ENCODE measurements around the gene TTLL10.

DNA sequence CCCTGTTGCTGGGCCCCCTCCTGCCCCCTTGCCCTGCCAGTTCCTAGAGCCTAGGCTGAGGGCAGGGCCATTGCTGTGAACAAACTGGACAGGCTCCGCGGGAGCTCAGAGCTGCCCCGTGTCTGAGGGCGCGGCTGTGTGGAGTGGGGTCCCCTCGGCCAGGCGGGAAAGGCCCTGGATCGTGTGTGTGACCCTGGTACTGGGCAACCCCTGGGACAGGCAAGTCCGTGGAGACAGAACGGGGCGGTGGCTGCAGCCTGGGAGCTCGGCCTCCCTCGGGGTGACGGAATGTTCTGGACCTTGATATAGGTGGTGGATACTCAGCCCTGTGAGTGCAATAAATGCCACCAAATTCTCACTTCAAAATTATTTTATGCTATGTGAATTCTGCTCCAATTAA is 30.0 kb upstream of the TTLL10 start:
- TF ChIP-seq, protein P1, sequence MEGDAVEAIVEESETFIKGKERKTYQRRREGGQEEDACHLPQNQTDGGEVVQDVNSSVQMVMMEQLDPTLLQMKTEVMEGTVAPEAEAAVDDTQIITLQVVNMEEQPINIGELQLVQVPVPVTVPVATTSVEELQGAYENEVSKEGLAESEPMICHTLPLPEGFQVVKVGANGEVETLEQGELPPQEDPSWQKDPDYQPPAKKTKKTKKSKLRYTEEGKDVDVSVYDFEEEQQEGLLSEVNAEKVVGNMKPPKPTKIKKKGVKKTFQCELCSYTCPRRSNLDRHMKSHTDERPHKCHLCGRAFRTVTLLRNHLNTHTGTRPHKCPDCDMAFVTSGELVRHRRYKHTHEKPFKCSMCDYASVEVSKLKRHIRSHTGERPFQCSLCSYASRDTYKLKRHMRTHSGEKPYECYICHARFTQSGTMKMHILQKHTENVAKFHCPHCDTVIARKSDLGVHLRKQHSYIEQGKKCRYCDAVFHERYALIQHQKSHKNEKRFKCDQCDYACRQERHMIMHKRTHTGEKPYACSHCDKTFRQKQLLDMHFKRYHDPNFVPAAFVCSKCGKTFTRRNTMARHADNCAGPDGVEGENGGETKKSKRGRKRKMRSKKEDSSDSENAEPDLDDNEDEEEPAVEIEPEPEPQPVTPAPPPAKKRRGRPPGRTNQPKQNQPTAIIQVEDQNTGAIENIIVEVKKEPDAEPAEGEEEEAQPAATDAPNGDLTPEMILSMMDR (IDR thresholded peaks at IDR 0.05): no peak
- TF ChIP-seq POLR2AphosphoS5 (IDR thresholded peaks at IDR 0.05): no peak
- TF ChIP-seq POLR2A (IDR thresholded peaks at IDR 0.05): no peak
- no peak for TF ChIP-seq EP300 (IDR thresholded peaks at IDR 0.05; ENCODE audit: low read depth)

All from transverse colon (tissue), 4 donors.